ENCODE measurements around the gene FAM131C.

FAM131C gene

DNA sequence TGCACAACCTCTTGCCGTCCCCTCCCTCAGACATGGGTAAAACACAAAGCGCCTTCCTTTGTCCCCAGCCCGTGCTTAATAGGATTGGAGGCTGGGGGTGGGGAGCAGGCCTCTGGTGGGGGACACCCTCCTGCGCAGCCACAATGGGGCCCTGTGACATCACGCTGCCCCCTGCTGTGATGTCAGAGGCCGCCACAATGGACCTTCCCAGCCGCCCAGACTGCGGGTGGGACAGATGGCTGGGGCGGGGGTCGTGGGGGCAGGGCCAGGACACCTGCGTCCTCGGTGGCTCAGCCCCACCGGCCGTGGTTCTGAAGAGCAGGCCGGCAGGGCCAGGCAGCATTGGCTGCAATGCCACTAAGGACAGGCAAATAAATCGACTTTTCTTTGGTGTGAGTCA is 42.6 kb upstream of the FAM131C start:
- TF ChIP-seq MYC (IDR thresholded peaks at IDR 0.05; ENCODE audit: low read depth, low read length) (no peak), POLR2A (IDR thresholded peaks at IDR 0.05; ENCODE audit: extremely low read depth, insufficient read length) (no peak)
- TF ChIP-seq, protein P1, sequence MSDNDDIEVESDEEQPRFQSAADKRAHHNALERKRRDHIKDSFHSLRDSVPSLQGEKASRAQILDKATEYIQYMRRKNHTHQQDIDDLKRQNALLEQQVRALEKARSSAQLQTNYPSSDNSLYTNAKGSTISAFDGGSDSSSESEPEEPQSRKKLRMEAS (IDR thresholded peaks at IDR 0.05; ENCODE audit: low read depth, low read length), result no peak
- TF ChIP-seq, protein P2, sequence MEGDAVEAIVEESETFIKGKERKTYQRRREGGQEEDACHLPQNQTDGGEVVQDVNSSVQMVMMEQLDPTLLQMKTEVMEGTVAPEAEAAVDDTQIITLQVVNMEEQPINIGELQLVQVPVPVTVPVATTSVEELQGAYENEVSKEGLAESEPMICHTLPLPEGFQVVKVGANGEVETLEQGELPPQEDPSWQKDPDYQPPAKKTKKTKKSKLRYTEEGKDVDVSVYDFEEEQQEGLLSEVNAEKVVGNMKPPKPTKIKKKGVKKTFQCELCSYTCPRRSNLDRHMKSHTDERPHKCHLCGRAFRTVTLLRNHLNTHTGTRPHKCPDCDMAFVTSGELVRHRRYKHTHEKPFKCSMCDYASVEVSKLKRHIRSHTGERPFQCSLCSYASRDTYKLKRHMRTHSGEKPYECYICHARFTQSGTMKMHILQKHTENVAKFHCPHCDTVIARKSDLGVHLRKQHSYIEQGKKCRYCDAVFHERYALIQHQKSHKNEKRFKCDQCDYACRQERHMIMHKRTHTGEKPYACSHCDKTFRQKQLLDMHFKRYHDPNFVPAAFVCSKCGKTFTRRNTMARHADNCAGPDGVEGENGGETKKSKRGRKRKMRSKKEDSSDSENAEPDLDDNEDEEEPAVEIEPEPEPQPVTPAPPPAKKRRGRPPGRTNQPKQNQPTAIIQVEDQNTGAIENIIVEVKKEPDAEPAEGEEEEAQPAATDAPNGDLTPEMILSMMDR (IDR thresholded peaks at IDR 0.05; ENCODE audit: low read depth, low read length), result no peak
- no peak overlapping the region for H3K4me3 ChIP-seq (ENCODE audit: low read depth, low read length)
- DNase-seq (ENCODE audit: low read depth), result no peak

DNA sequence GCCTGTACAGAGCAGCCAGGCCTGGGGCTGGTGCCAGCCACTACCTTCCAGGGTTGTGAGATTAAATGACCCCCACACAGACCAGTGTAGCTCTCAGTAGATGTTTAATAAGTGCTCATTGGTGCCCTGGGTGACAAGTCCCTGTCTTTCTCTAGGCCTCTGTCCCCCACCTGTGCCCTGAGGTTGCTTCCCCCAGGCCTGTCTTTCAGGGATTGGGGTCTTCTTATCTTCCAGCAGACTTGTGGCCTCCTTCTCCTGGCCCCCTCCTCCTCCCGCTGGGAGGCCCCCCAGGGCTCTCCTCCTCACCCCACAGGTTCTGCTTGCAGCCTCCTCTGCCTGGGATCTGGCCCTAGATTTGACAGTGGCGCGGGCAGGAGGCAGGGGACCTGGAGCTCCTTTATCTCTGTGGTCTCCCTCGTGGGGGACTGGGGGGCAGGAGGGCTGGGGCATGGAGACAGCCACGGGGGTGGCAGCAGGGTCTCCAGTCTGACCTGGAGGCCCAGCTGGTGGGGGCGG is 42.1 kb upstream of the FAM131C start:
- no peak for DNase-seq (ENCODE audit: low read depth)
- no peak overlapping the region for H3K4me3 ChIP-seq (ENCODE audit: low read depth, low read length)
- TF ChIP-seq MYC (IDR thresholded peaks at IDR 0.05; ENCODE audit: low read depth, low read length) (no peak), POLR2A (IDR thresholded peaks at IDR 0.05; ENCODE audit: extremely low read depth, insufficient read length) (no peak)
- TF ChIP-seq, protein P1 (IDR thresholded peaks at IDR 0.05; ENCODE audit: low read depth, low read length), result no peak
- TF ChIP-seq, protein P2 (IDR thresholded peaks at IDR 0.05; ENCODE audit: low read depth, low read length), result no peak

DNA sequence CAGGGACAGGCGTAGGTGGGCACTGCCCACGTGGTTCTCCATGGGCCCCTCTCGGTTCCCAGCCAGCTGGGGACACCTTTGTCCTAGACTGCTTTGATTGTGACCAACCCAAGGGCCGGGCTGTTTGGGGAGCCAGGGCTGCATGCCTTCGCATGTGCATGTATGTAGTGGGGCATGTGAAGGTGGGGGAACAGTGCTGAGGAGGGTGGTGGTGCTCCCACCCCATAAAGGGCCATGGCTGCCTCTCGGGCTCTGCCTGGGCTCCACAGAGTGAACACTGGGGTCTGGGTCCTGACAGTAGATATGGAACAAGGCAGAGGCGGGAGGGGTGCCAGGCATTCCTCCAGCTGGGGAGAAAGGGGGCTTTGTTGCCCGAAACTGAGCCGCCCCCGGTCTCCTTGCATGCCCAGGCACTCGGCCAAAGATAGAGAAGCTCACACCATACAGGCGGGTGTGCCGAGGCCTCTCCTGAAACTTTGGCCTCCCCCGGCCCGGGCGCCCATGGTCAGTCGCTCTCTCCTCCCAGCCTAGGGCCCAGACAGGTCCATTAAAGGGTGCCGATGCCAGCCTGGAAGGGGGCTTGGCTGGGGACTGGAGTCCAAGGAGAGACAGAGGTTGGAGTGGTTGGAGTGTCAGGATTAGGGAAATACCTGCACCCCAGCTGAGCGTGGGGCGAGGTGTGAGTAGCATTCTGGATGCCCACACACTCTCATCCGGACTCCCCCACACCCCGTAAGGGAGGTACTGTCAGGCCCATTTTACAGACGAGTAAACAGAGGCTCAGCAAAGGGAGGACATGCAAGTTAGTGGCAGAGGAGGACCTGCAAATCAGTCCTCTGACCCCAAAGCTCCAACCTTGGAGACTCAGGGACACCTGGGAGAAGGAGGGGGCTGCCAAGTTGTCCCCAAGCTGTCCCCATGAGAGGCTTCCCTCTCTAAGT is 41.3 kb upstream of the FAM131C start:
- H3K4me3 ChIP-seq (ENCODE audit: low read depth, low read length), result no peak overlapping the region
- TF ChIP-seq, protein P1 (IDR thresholded peaks at IDR 0.05; ENCODE audit: low read depth, low read length), result no peak
- TF ChIP-seq, protein P2 (IDR thresholded peaks at IDR 0.05; ENCODE audit: low read depth, low read length), result no peak
- TF ChIP-seq MYC (IDR thresholded peaks at IDR 0.05; ENCODE audit: low read depth, low read length) (no peak), POLR2A (IDR thresholded peaks at IDR 0.05; ENCODE audit: extremely low read depth, insufficient read length) (no peak)
- no peak for DNase-seq (ENCODE audit: low read depth)

DNA sequence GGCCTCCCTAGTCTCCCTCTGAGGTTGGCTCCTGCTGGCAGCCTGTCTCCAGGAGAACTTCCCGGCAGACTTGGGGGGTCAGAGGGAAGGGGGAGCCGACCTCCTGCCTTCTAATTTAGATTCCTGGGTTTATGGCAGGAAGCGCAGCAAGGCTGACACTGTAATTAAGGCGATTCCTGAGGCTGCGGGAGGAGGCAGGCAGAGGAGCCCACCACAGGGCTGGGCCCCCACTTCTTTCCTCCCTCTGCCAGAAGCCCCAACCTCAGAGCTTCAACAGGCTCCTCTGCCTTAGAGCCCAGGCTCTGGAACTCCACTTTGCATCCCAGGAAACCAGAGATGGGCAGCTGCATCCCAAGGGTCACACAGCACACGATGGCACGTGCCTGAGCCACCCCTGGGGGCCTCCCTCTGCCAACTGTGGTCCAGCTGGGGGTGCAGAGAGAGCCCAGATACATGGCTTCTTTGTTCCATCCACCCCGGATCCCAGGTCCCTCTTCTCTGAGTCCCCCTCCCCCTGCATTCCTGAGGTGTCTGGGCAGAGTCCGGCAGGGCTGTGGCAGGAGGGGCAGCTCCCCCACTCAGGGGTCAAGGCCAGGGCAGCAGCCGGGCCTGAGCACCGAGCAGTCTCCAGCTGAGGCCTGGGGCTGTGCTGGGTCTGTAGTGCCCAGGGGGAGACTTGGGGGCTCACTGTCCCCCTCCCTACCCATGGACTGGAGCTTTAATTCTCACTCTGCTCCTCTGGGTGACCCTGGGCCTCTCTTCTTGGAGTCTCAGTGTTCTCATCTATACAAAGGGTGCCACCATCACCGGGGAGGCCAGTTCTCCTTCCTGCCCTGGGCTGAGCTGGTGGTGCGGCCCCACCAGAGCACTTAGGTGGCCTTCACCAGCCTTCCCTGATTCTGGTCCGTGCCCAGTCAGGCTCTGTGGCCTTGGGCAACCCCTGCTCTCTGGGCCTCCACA is 39.4 kb upstream of the FAM131C start:
- H3K4me3 ChIP-seq (ENCODE audit: low read depth, low read length), result no peak overlapping the region
- TF ChIP-seq MYC (IDR thresholded peaks at IDR 0.05; ENCODE audit: low read depth, low read length) (no peak), POLR2A (IDR thresholded peaks at IDR 0.05; ENCODE audit: extremely low read depth, insufficient read length) (no peak)
- TF ChIP-seq, protein P1 (IDR thresholded peaks at IDR 0.05; ENCODE audit: low read depth, low read length), result no peak
- TF ChIP-seq, protein P2 (IDR thresholded peaks at IDR 0.05; ENCODE audit: low read depth, low read length), result no peak
- DNase-seq (ENCODE audit: low read depth), result no peak

DNA sequence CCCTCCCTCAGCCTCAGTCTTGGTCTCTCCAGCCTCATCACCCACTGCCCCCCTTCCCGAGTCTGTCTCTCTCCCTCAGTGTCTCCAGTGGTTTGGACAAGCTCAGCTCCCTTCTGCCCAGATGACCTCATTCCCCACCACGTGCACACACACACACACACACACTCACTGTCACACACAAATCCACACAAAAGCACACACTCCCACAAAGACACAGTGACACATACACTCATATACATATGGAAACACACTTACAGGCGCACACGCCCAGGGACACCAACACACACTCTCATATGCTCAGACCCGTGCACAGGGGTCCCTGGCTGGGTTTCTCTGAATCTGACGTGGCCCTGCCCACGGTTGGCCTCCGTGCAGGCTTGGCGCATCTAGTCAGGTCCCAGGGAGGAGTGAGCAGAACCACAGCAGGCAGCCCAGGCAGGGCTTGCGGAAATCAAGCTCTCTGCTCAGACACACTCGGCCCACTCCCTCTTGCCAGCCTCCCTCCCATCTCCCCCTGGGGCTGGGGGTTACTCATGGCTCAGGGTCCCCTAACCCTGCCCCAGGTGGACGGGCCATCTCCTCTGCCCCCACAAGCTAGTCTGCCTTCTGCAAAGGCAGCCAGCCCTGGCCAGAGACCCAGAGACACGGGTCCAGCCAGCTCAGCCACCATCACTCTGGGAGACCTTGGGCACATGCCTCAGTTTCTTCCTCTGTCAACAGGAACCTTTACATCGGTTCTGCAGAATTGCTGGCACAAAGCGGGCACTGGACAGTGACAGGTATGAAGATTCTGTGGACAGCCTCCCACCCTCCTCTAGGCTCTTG is 38.5 kb upstream of the FAM131C start:
- DNase-seq (ENCODE audit: low read depth), result no peak
- H3K4me3 ChIP-seq (ENCODE audit: low read depth, low read length), result no peak overlapping the region
- TF ChIP-seq MYC (IDR thresholded peaks at IDR 0.05; ENCODE audit: low read depth, low read length) (no peak), POLR2A (IDR thresholded peaks at IDR 0.05; ENCODE audit: extremely low read depth, insufficient read length) (no peak)
- TF ChIP-seq, protein P1 (IDR thresholded peaks at IDR 0.05; ENCODE audit: low read depth, low read length), result no peak

Data from NB4 (cell line).